ENCODE results near the gene HOXD9.

DNA sequence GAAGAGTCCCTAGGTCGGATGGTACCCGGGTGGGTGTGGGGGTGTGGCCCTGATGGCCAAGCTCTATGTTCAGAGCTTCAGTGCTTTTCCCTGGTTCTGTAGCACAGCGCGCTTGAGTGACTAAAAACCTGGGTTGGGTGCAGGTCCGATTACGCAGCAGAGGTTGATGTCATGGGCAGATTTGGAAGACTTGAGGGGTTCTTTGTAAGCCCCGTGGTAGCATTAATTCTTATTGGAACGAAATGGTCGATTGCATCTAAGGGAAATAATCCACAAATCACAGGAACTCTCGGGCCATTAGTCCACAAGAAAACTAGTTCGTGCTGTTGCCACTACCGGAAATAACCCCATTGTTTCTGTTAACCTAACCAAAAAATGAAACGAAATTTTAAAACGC, 16.0 kb downstream of the HOXD9 start:
- TF ChIP-seq CTCF (IDR thresholded peaks at IDR 0.05) (no peak), EP300 (IDR thresholded peaks at IDR 0.05; ENCODE audit: low read depth) (no peak), POLR2A (IDR thresholded peaks at IDR 0.05) (no peak)

All from transverse colon (tissue), 3 donors.